ENCODE data around the gene MMP20.

DNA sequence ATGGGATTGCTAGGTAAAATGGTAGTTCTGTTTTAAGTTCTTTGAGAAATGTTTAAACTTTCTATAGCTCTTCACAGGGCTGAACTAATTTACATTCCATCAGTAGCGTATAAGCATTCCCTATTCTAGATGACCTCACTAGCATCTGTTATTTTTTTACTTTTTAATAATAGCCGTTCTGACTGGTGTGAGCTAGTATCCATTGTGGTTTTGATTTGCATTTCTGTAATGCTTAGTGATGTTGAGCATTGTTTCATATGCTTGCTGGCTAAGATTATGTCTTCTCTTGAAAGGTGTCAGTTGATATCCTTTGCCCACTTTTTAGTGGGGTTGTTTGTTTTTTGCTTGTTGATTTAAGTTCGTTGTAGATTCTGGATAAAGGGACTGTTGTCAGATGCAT lies 44.5 kb upstream of the MMP20 start:
- TF ChIP-seq, protein P1, sequence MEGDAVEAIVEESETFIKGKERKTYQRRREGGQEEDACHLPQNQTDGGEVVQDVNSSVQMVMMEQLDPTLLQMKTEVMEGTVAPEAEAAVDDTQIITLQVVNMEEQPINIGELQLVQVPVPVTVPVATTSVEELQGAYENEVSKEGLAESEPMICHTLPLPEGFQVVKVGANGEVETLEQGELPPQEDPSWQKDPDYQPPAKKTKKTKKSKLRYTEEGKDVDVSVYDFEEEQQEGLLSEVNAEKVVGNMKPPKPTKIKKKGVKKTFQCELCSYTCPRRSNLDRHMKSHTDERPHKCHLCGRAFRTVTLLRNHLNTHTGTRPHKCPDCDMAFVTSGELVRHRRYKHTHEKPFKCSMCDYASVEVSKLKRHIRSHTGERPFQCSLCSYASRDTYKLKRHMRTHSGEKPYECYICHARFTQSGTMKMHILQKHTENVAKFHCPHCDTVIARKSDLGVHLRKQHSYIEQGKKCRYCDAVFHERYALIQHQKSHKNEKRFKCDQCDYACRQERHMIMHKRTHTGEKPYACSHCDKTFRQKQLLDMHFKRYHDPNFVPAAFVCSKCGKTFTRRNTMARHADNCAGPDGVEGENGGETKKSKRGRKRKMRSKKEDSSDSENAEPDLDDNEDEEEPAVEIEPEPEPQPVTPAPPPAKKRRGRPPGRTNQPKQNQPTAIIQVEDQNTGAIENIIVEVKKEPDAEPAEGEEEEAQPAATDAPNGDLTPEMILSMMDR (IDR thresholded peaks at IDR 0.05; ENCODE audit: extremely low read depth in 1 of 2, insufficient read depth in 1 of 2, low read depth in 1 of 2, low read length in 2 of 2), result no peak
- TF ChIP-seq POLR2AphosphoS5 (IDR thresholded peaks at IDR 0.05; ENCODE audit: insufficient read depth, low read depth, low read length), result no peak
- TF ChIP-seq POLR2A (IDR thresholded peaks at IDR 0.05; ENCODE audit: low read depth, low read length), result no peak
- TF ChIP-seq, protein P2, sequence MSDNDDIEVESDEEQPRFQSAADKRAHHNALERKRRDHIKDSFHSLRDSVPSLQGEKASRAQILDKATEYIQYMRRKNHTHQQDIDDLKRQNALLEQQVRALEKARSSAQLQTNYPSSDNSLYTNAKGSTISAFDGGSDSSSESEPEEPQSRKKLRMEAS (IDR thresholded peaks at IDR 0.05; ENCODE audit: insufficient read depth, insufficient read length), result no peak
- no peak for TF ChIP-seq FOS (IDR thresholded peaks at IDR 0.05; ENCODE audit: borderline replicate concordance, insufficient read depth, low read length)
- no peak for TF ChIP-seq MYC (IDR thresholded peaks at IDR 0.05; ENCODE audit: low read depth, low read length)
- no peak for TF ChIP-seq EZH2 (IDR thresholded peaks at IDR 0.05; ENCODE audit: borderline replicate concordance, low read depth, low read length, severe bottlenecking)
- TF ChIP-seq JUN (IDR thresholded peaks at IDR 0.05; ENCODE audit: borderline replicate concordance, insufficient read depth, insufficient read length, low read depth), result no peak

Data from endothelial cell of umbilical vein (primary cell).